HG03095 (cell line): ENCODE results near the gene AFMID.
"Not testable (repeated sequence)": the region's sequence is repeated elsewhere in the genome, so short reads cannot be mapped to it uniquely, and the experiment has no call there.

Experiments
- ATAC-seq: cut with Tn5 transposase; IDR thresholded peaks from one replicate; pipeline ENCODE4 v1.9.1; 2021; ENCODE audit warnings: moderate library complexity; ENCODE audit not compliant: unreplicated experiment

The AFMID gene, protein sequence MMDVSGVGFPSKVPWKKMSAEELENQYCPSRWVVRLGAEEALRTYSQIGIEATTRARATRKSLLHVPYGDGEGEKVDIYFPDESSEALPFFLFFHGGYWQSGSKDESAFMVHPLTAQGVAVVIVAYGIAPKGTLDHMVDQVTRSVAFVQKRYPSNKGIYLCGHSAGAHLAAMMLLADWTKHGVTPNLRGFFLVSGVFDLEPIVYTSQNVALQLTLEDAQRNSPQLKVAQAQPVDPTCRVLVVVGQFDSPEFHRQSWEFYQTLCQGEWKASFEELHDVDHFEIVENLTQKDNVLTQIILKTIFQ

DNA sequence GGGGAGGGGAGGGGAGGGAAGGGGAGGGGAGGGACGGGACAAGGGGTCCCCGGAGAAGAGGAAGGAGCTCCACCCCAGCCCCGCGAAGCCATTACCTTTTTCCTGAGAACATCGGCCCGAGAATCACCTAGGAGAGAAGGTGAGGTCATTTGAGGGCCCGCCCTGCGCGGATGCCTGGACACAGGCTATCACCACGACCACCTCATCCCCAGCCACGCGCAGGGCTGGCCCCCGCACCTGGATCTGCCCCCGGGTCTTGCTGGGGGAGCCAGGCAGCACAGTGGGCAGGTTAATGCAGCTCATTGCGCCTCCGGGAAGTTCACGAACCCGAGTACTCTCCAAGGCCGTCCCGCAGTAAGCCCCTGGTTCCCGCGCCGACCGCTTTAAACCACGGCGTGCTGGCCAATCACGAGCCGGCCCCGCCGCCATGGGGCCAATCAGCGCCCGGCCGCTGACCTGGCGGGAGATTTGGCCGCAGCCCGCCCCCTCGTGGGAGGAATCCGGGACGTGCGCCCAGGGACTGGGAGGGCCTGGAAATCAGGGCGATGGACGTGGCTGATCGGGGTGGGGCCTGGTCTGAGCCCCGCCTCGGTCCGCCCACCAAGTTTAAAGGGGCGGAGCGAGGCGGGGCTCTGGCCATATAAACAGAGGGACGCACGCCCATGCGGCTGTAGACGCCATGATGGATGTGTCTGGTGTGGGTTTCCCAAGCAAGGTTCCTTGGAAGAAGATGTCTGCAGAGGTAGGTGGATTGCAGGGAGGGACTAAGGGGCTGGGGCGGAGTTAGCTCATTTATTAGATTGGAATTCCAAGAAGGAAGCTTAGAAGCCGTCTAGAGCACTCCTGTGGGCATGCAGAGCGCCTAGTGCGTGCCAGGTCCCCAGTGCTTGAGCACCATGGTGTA, at the start of gene AFMID, which contains the start of gene TK1:
Gene AFMID (plus strand): TSS at position 671 of the 904 bp plus-strand sequence. CDS start 9 bp downstream, at position 680.
Gene TK1 (minus strand): TSS at position 361 of the 904 bp plus-strand sequence. CDS start 58 bp downstream, at position 303.
- ATAC-seq, result peak; percentile 85

DNA sequence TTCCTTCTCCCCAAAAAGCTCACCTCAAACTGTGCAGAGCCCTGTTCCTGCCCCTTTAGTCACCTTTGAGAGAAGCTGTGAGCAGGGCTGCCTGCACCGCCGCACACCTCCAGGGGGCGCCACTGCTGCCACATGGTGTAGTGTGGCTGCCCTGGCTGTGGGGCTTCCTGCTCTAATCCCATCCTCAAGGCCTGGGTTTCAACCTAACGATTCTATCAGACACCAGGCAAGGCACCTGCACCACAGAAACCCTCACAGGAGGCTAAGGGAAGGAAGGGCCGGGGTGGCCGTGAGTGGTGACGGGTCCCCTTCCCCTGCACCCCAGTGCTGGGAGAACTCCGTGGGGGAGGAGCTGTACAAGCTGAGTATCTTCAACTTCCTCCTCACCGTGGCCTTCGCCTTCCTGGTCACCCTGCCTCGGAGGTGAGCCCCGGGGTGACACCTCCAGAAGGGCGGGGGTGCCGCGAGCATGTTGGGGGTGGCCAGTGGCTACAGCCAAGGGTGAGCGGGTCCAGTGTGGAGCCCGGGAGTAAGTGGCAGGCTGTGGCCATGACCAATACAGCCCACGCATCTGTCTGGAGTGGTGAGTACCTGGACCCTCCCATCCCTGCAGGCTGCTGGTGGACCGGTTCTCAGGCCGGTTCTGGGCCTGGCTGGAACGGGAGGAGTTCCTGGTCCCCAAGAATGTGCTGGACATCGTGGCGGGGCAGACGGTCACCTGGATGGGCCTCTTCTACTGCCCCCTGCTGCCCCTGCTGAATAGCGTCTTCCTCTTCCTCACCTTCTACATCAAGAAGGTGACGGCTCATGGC, 49.6 kb upstream of the AFMID start:
- no peak for ATAC-seq

DNA sequence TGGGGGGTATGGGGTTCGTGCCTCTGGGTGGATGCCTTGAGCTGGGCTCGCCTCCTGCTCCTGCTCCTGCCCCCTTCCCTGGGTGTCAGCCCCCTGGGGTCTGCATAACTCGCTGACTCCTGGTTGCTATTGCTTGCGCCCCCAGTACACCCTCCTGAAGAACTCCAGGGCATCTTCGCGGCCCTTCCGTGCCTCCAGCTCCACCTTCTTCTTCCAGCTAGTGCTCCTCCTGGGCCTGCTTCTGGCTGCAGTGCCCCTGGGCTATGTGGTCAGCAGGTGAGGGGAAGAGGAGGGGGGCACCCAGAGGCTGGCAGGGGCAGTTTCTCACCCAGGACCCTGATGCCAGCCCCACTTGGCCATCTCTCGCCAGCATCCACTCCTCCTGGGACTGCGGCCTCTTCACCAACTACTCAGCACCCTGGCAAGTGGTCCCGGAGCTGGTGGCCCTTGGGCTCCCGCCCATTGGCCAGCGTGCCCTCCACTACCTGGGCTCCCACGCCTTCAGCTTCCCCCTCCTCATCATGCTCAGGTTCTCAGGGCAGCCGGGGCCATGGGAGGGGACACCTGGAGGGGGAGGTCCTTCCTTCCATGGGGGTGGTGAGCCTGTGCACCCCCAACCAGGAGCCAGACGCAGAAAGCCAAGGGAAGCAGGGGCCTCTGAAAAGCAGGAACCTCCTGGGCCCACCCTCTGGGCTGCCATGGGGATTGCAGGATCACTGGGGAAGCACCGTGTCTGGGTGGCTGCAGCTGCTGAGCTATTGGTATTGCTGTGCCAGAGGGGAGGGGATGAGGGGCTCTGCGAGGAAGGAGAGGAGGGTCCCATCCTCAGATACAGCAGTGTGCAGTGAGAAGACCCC, 48.7 kb upstream of the AFMID start:
- no peak for ATAC-seq

DNA sequence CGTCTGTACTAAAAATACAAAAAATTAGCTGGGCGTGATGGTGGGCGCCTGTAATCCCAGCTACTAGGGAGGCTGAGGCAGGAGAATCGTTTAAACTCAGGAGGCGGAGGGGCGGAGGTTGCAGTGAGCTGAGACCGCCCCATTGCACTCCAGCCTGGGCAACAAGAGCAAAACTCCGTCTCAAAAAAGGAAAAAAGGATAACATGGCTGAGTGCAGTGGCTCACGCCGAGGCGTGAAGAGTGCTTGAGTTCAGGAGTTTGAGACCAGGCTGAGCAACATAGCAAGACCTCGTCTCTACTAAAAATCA, 47.3 kb upstream of the AFMID start:
- not testable (repeated sequence) for ATAC-seq

DNA sequence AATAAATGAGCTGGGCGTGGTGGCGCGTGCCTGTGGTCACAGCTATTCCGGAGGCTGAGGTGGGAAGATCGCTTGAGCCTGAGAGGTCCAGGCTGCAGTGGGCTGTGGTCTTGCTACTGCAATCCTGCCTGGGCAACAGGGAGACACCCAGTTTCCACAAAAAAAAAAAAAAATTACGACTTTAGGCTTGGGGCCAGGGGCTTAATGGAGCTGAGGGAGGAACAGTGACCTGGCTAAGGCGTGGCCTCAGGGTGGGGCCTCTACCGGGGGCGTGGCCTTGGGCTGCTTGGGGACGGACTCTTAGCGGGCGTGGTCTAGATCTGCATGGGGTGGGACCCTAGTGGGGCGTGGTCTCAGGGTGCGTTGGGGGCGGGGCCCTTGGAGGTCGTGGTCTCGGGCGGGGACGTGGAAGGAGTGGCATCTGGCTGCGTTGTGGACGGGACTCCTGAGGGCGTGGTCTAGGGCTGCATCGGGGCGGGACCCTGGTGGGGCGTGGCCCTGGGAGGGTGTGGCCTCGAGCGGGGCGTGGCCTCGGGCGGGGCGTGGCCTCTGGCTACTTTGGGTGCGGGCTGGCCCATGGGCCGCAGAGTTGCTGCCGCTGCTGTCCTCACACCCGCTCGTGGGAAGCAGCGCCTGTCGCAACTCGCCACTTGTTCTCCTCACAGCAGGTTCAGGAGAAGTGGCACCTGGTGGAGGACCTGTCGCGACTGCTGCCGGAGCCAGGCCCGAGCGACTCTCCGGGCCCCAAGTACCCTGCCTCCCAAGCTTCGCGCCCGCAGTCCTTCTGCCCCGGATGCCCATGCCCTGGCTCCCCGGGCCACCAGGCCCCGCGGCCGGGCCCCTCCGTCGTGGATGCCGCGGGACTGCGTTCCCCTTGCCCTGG, 46.8 kb upstream of the AFMID start:
- ATAC-seq, result peak; percentile 61

DNA sequence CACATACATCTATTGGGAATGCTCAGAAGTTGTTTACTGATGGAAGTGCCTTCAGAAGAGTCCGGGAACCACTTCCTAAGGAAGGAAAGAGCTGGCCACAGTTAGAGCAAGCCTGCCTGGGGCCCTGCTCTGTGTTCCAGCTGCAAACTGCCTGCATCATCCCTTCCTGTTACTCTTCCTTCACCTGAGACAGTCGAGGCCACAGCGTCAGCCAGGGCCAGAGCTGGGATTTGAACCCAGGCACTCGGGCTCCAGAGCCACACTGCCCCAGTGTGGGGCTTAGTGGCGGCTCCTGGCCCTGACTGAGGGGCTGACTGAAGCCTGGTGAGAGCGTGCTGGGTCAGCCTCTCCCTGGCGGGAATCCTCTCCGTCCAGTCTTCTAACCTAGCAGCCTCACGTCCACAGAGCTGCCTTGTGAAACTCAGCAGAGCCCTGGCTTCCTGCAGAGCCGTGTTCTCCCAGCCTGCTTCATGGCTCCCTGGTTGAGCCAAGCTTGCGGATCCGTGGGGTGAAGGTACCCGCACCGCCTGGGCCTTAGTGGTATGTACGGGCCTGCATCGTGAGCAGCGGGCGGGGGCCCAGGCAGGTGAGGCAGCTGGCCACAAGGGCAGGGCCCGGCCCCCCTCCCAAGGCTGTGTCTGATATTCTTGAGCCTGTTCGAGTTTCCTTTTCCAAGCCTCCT, 45.6 kb upstream of the AFMID start:
- no peak for ATAC-seq

DNA sequence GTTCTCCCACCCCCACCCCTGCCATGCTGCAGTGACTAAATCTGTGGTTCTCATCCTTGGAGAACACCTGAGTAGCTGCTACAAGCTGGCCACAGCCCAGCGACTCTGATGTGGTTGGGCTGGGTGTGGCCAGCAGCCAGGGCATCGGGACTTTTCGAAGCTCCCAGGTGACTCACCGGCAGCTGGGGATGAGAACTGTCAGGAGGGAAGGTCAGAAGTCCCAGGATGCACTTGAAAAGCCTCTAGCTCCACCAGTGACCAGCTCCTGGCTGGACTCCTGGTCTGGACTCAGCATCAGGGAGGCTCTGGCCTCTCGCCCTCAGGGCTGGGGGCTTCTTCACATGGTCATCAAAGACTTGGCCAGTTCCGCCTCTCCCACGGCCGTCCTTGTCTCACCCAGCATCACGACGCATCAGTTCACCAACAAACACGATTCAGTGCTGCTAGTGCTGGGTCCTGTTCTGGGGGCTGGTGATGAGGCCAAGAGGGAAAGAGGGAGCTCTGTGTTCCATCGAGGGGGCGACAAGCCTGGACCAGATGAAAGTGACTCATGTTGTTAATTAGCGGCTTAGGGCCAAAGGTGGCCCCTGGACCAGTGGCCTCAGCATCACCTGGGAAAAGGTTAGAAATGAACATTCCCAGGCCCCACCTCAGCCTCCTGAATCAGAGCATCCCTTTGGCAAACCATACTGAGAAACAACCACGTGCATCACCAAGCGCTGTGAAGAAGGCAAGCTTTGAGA, 44.9 kb upstream of the AFMID start:
- ATAC-seq, result no peak

DNA sequence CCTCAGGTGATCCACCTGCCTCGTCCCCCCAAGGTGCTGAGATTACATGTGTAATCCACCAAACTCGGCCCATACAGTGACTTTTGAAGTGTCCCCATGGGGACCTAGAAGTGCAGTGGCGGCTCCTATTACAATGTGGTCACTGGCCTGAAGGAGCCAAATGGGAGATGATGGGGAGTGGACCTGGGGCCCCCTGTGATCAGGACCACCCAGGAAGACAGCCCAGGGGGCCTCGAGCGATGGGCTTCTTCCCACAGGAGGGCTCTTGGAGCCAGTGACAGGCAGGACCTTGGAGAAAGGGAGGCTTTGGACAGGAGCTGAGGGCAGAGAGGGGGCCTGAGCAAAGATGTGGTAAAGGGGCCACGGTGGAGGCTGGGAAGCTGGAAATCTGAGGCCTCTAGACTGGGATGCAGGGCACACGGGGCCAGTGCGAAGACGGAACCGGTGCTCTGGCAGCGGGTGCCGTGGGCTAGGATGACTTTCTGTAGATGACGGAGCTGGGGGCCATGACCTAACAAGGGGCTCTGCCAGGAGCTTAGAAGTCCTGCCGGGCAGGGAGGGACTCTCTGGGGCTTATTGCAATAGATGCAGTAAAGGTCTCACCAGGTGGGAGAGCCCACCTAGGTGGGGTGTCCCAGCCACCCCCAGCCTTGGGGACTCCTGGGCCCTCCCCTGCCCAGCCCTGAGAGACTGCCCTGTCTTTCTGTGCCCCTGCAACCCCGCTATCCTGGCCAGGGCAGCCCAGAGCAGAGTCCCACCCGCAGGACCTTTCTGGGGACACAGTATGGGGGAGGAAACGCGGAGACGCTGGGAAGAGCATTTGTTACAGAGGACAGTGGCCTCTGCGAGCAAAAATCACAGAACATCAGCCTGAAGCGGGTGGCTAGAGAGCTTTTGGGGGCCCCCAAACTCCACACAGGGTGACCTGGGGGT, 43.7 kb upstream of the AFMID start:
- no peak for ATAC-seq

DNA sequence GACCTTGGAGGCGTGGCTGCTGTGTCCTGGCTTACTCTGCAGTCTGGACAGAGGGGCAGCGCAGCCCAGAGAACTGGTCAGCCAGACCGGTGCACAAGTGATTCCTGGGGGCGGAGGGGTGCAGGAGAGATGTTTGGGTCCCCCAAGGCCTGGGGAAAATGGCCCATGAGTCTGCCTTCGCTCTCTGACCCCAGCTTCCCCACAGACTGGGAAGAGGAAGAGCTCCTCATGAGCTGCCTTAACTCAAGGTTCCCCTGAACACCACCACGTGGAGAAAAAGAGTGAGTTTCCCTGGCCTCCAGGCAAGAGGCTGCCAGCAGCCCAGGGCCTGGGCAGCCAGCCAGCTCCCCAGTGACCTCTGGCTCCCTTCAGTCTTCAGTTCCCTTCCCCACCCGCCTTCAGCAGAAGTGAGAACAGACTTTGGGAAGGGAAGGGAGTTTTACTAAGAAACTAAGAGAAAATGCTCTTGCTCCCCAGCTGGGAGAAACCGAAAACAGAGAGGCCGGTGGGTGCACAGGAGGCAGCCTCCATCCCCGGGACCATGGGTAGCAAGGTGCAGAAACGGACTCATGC, 42.9 kb upstream of the AFMID start:
- no peak for ATAC-seq

DNA sequence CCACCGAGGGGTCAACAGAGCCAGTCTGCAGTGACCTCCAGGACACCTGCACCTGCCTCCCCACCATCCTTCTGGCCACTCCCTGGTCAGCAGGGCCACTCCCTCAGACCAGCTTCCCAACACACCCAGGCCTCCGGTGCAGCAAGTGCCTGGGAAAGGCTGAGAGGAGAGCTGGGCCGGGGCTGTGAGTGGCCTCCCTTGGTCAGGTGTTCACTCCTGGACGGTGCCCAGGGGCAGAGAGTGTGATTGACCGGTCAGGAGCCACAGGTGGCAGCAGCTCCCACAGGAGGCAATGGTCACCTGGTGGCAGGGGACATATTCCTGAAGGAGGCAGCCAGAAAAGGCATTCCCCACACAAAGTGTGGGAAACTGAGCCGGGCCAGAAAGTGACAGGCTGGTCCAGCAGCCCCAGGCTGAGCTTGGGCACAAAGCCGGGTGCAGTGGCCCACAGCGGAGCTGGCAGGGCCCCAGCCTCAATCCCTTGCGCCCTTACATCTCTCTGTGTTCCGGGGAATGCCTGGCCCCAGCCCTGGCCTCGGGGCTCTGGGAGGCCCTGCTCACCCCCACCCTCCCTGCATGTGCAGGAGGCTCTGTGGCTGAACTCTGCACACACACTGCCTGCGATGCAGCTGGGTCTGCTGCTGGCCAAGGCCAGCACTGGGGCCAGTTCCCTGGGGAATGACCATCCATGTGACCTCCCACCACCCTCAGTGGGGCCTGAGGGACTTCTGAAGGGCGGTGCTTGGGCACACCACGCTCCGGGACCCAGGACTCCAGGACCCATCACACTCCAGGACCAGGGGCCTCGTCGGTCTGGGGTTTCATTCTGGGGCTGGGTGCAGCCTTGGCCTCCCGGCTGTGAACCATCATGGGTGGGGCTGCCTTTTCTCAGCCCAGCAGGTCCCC, 42.2 kb upstream of the AFMID start:
- no peak for ATAC-seq

DNA sequence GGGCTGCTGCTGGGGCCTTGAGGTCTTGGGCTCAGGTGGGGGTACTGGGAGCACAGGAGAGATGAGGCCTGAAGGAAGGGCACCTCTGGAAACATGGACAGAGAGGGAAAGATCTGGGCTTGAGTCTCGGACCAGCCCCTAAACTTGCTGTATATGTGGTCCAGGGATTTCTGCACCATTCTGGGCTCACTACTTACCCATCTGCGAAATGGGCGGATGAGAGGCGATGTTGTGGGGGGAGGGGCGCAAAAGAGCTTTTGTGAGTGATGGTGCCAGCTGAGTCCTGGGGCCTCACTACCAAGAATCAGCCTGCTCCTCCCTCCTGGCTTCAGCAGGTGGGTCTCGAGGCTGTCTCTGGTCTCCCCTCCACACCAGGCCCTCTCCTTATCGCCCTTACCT, 40.7 kb upstream of the AFMID start:
- ATAC-seq, result no peak

DNA sequence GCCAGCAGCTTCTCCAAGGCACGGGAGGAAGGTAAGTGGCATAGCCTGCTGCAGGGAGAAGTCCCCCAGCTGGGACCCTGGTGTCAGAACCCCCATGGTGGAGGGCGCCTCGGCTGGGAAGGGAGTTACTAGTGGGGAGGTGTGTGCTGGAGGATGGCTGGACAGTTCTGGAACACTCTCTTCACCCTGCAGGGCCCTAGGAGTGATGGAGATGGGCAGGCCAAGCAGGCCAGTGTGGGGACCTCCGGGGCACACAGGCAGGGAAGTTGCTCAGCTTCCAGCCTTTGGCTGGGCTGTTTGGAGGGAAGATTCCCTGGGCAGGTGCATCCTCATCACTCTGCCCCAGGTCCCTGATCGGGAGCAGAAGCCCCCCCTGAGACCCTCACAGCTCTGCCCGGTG, 40.3 kb upstream of the AFMID start:
- no peak for ATAC-seq

DNA sequence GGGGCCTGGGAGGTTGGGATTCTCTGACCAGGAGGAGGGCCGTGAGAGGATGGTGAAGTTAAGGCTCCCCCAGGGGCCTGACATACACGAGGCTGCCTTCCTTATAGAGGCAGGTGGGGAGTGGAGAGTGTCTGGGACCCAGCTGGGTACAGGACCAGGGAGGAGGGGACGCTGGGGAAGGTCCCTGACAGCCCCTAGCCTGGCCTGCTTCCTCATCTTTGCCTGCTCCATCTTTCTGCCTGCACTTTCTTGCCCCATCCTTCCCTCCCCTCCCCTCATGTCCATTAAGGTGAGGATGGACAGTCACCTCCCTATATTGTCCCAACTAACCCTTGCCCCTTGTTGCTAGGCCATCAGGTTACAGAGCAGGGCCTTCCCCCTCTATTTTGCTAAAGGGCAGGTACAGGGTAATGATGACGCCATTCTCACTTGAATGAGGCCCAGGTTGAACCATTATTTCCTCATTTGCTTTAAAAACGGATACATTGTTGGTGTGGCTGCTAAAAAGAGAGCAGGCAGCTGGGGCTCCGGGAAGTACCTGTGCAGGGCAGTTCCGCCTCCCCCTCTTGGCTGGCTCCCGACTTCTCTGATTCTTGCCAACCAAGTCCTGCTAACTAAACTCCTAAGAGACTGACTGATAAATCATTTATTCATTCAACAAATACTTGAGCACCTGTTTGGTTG, 39.7 kb upstream of the AFMID start:
- ATAC-seq, result no peak

DNA sequence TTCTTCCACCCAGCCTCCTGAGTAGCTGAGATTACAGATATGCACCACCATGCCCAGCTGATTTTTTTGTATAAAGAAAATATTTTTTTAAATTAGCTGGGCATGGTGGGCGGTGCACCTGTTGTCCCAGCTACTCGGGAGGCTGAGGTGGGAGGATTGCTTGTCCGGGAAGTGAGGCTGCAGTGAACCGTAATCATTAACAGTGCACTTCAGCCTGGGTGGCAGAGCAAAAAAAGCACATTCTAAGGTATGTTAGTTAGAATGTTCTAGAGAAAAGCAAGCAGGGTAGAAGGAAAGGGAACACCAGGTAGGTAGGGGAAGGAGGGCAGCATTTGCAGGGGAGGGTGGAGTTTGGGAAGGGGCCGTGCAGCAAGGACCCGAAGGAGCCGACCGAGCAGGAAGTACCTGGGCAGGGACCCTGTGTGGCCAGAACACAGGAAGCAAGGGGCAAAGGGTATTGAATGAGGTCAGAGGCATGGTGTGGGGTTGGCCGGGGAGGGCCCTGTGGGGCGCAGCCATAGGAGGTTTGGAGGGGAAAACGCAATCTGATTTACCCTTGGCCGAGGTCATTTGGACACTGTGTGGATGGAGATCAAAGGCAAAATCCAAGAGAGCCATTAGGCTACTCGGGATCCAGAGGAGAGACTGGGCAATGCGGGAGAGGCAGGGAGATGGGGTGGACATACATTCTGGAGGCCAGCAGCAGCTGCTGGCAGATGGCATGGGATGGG, 38.7 kb upstream of the AFMID start:
- ATAC-seq, result no peak
